SU-DHL-6 (cell line): Measurements from ENCODE around the gene ASAP2.

Experiments used
- H2AFZ ChIP-seq: fragments of 200-600 bp; sonication (generic); 2 replicates; pipeline ENCODE4 v1.6.1; 2014; ENCODE audit warnings: low read depth, mild to moderate bottlenecking, moderate library complexity, mixed read lengths, antibody characterized with exemption, low read length; ENCODE audit not compliant: severe bottlenecking
- H3F3A ChIP-seq: fragments of 200-600 bp; shearing (Covaris generic); 2 replicates; pipeline ENCODE4 v1.6.0; 2016; ENCODE audit warnings: antibody characterized with exemption, mild to moderate bottlenecking; ENCODE audit not compliant: insufficient read depth
- H3K27ac ChIP-seq: fragments of 200-600 bp; sonication (generic); 2 replicates; pipeline ENCODE4 v1.5.1; 2016; ENCODE audit warnings: low read depth, mild to moderate bottlenecking, low read length, moderate library complexity, mixed read lengths
- H3K27me3 ChIP-seq: fragments of 200-600 bp; sonication (generic), shearing (Covaris generic); 2 replicates; pipeline ENCODE4 v1.6.0; 2014; ENCODE audit warnings: mild to moderate bottlenecking, low read length
- H3K36me3 ChIP-seq: fragments of 200-600 bp; sonication (generic); 2 replicates; pipeline ENCODE4 v1.6.1; 2014; ENCODE audit warnings: mild to moderate bottlenecking, low read length, mixed read lengths
- H3K4me2 ChIP-seq: fragments of 300-600, 200-600 bp; shearing (Covaris generic), sonication (generic); 2 replicates; pipeline ENCODE4 v1.6.0; 2014; ENCODE audit warnings: low read length, low read depth, mild to moderate bottlenecking; ENCODE audit not compliant: poor library complexity, severe bottlenecking
- H3K4me3 ChIP-seq: fragments of 200-600 bp; sonication (generic); 2 replicates; pipeline ENCODE4 v1.5.1; 2014; ENCODE audit warnings: antibody characterized with exemption, low read length, mild to moderate bottlenecking, mixed read lengths; ENCODE audit not compliant: insufficient read depth, poor library complexity, severe bottlenecking
- H3K79me2 ChIP-seq: fragments of 200-600 bp; sonication (generic); 2 replicates; pipeline ENCODE4 v1.6.1; 2014; ENCODE audit warnings: mild to moderate bottlenecking, low read length, moderate library complexity; ENCODE audit not compliant: insufficient read depth
- H3K9ac ChIP-seq: fragments of 200-600 bp; sonication (generic); 2 replicates; pipeline ENCODE4 v1.7.0; 2014; ENCODE audit warnings: mild to moderate bottlenecking, low read length
- H3K9me2 ChIP-seq: fragments of 200-600 bp; sonication (generic); replicated peaks from 2 replicates; pipeline ENCODE4 v1.6.1; 2014; ENCODE audit warnings: low read length; ENCODE audit not compliant: insufficient read depth
- H3K9me3 ChIP-seq: fragments of 200-600 bp; sonication (generic); 2 replicates; pipeline ENCODE4 v1.6.1; 2014; ENCODE audit warnings: low read length, mixed read lengths; ENCODE audit not compliant: insufficient read depth
- H4K20me1 ChIP-seq: fragments of 200-600 bp; sonication (generic); 2 replicates; pipeline ENCODE4 v1.6.1; 2014; ENCODE audit warnings: low read depth, mild to moderate bottlenecking, antibody characterized with exemption, low read length, moderate library complexity, mixed read lengths
- CTCF ChIP-seq: fragments of 200-600 bp; sonication (generic); IDR thresholded peaks from one replicate; pipeline ENCODE4 v1.5.1; 2017; ENCODE audit warnings: antibody characterized with exemption, mild to moderate bottlenecking, low read length, moderate library complexity; ENCODE audit not compliant: insufficient read depth, poor library complexity, severe bottlenecking
- EZH2phosphoT487 ChIP-seq: fragments of 200-600 bp; sonication (generic), shearing (Covaris generic); conservative IDR thresholded peaks from 2 replicates; pipeline ENCODE4 v1.6.1; 2018; ENCODE audit warnings: mild to moderate bottlenecking, antibody characterized with exemption, low read length, moderate library complexity, mixed read lengths

The ASAP2 gene

GRCh38 chr2:9258953-9259399 lies 52.4 kb downstream of the ASAP2 start:
- H2AFZ ChIP-seq: no peak overlapping the region
- H3K27ac ChIP-seq: no peak overlapping the region
- no peaks in the 10 kb centered on the region for H4K20me1 ChIP-seq
- no peak overlapping the region for H3K9ac ChIP-seq
- no peak overlapping the region for H3K4me2 ChIP-seq
- TF ChIP-seq EZH2phosphoT487 (no peak), CTCF (no peak)
- H3K79me2 ChIP-seq: no peaks in the 10 kb centered on the region
- no peaks in the 10 kb centered on the region for H3K27me3 ChIP-seq
- H3K9me2 ChIP-seq: no peaks in the 10 kb centered on the region
- no peaks in the 10 kb centered on the region for H3K36me3 ChIP-seq
- H3K4me3 ChIP-seq: no peak overlapping the region
- H3K9me3 ChIP-seq: no peaks in the 10 kb centered on the region
- no peaks in the 10 kb centered on the region for H3F3A ChIP-seq

- no peaks in the 10 kb centered on the region for H3K9me2 ChIP-seq
- H3K9ac ChIP-seq: no peak overlapping the region
- H3K9me3 ChIP-seq: no peaks in the 10 kb centered on the region
- no peaks in the 10 kb centered on the region for H3K36me3 ChIP-seq
- no peaks in the 10 kb centered on the region for H3K79me2 ChIP-seq
- no peak overlapping the region for H3K4me3 ChIP-seq
- no peak overlapping the region for H2AFZ ChIP-seq
- TF ChIP-seq CTCF (no peak), EZH2phosphoT487 (no peak)
- no peak overlapping the region for H3K27ac ChIP-seq
- no peaks in the 10 kb centered on the region for H3K27me3 ChIP-seq
- H3K4me2 ChIP-seq: no peak overlapping the region
- H3F3A ChIP-seq: no peaks in the 10 kb centered on the region
- H4K20me1 ChIP-seq: no peaks in the 10 kb centered on the region
Observed at GRCh38 chr2:9260464-9260918, 53.9 kb downstream of the ASAP2 start.

- H3K4me2 ChIP-seq: no peak overlapping the region
- no peak overlapping the region for H2AFZ ChIP-seq
- H3K9ac ChIP-seq: no peak overlapping the region
- H3K27ac ChIP-seq: no peak overlapping the region
- H3K4me3 ChIP-seq: no peak overlapping the region
- no peaks in the 10 kb centered on the region for H3K36me3 ChIP-seq
- H3K9me3 ChIP-seq: no peaks in the 10 kb centered on the region
- no peaks in the 10 kb centered on the region for H3K27me3 ChIP-seq
- H3F3A ChIP-seq: no peaks in the 10 kb centered on the region
- no peaks in the 10 kb centered on the region for H3K79me2 ChIP-seq
- no peaks in the 10 kb centered on the region for H3K9me2 ChIP-seq
- H4K20me1 ChIP-seq: no peaks in the 10 kb centered on the region
- TF ChIP-seq EZH2phosphoT487 (no peak), CTCF (no peak)
Observed at GRCh38 chr2:9261231-9261883, 54.7 kb downstream of the ASAP2 start.
